Fibroblast of pulmonary artery (primary cell): ENCODE data around the gene NOL9.

Source experiments
- DNase-seq: peaks from one replicate; pipeline ENCODE4 v3.0.0-alpha.2; 2010; ENCODE audit warnings: low read depth
- H3K4me3 ChIP-seq: replicated peaks from 2 replicates; pipeline ENCODE4 v1.5.1; 2011; ENCODE audit warnings: low read depth, mild to moderate bottlenecking, control low read depth, low read length, moderate library complexity
- CTCF ChIP-seq: IDR thresholded peaks from 2 replicates; pipeline ENCODE4 v1.5.1; 2011; ENCODE audit warnings: mild to moderate bottlenecking, control low read depth, low read length, inconsistent platforms; ENCODE audit errors: missing control alignments

Gene NOL9

GRCh38 chr1:6536291-6536690, 18.0 kb downstream of the NOL9 start:
- no peak for TF ChIP-seq CTCF
- no peak overlapping the region for H3K4me3 ChIP-seq
- no peak for DNase-seq

- DNase-seq, result no peak
- TF ChIP-seq CTCF, result no peak
- H3K4me3 ChIP-seq, result no peak overlapping the region
Observed at GRCh38 chr1:6535214-6535613, 19.1 kb downstream of the NOL9 start.

- DNase-seq, result no peak
- no peak overlapping the region for H3K4me3 ChIP-seq
- no peak for TF ChIP-seq CTCF
Observed at GRCh38 chr1:6534248-6534822, 20.0 kb downstream of the NOL9 start.

- TF ChIP-seq CTCF, result no peak
- H3K4me3 ChIP-seq, result no peak overlapping the region
Observed at GRCh38 chr1:6531996-6532395, 22.3 kb downstream of the NOL9 start.

GRCh38 chr1:6530504-6531160, 23.7 kb downstream of the NOL9 start:
- DNase-seq, result no peak
- TF ChIP-seq CTCF, result no peak
- H3K4me3 ChIP-seq, result no peak overlapping the region

More at GRCh38 chr1:6531996-6532395, 22.3 kb downstream of the NOL9 start:
- no peak for DNase-seq

- no peak overlapping the region for H3K4me3 ChIP-seq
- no peak for TF ChIP-seq CTCF
- DNase-seq, result no peak
Observed at GRCh38 chr1:6528492-6528891, 25.8 kb downstream of the NOL9 start.

- TF ChIP-seq CTCF, result no peak
- DNase-seq, result no peak
Observed at GRCh38 chr1:6526316-6526715, 28.0 kb downstream of the NOL9 start.

More at GRCh38 chr1:6526316-6526715, 28.0 kb downstream of the NOL9 start:
- no peak overlapping the region for H3K4me3 ChIP-seq
